ENCODE results near the gene FTO.

Gene FTO

GRCh38 chr16:54097774-54098173 is 393.8 kb downstream of the FTO start:
- ChIA-PET CTCF (no interaction called here), POLR2A (ENCODE audit: low non-redundant PET) (no interaction called here)
- no peak for DNase-seq (ENCODE audit: low spot score)
- no peak overlapping the region for H3K27ac ChIP-seq
- TF ChIP-seq CTCF (conservative IDR thresholded peaks at IDR 0.05; ENCODE audit: low read depth): no peak

GRCh38 chr16:54098247-54098646 is 394.3 kb downstream of the FTO start:
- ChIA-PET POLR2A (ENCODE audit: low non-redundant PET) (no interaction called here), CTCF (no interaction called here)
- H3K27ac ChIP-seq: no peak overlapping the region
- DNase-seq (ENCODE audit: low spot score): no peak
- TF ChIP-seq CTCF (conservative IDR thresholded peaks at IDR 0.05; ENCODE audit: low read depth): no peak

GRCh38 chr16:54099627-54100026 is 395.7 kb downstream of the FTO start:
- TF ChIP-seq CTCF (conservative IDR thresholded peaks at IDR 0.05; ENCODE audit: low read depth): no peak
- ChIA-PET CTCF (no interaction called here), POLR2A (ENCODE audit: low non-redundant PET) (no interaction called here)
- DNase-seq (ENCODE audit: low spot score): no peak
- H3K27ac ChIP-seq: no peak overlapping the region

GRCh38 chr16:54102888-54103866 is 399.2 kb downstream of the FTO start:
- CTCF ChIA-PET: no interaction called here
- TF ChIP-seq CTCF (conservative IDR thresholded peaks at IDR 0.05; ENCODE audit: low read depth): no peak
- POLR2A ChIA-PET (ENCODE audit: low non-redundant PET): no interaction called here
- DNase-seq (ENCODE audit: low spot score): no peak
- no peak overlapping the region for H3K27ac ChIP-seq

GRCh38 chr16:54106057-54106456 is 402.1 kb downstream of the FTO start:
- no peak overlapping the region for H3K27ac ChIP-seq
- ChIA-PET CTCF (no interaction called here), POLR2A (ENCODE audit: low non-redundant PET) (no interaction called here)
- no peak for DNase-seq (ENCODE audit: low spot score)
- no peak for TF ChIP-seq CTCF (conservative IDR thresholded peaks at IDR 0.05; ENCODE audit: low read depth)

GRCh38 chr16:54107583-54108202 is 403.7 kb downstream of the FTO start:
- CTCF ChIA-PET: no interaction called here
- POLR2A ChIA-PET (ENCODE audit: low non-redundant PET): no interaction called here
- no peak for DNase-seq (ENCODE audit: low spot score)
- TF ChIP-seq CTCF (conservative IDR thresholded peaks at IDR 0.05; ENCODE audit: low read depth): no peak
- H3K27ac ChIP-seq: no peak overlapping the region

All from RWPE1 (cell line).